ENCODE results near the gene IL34. TPM values are rescaled to one million over a fixed set of nuclear protein-coding genes. Genes with fewer than 3 reads are reported as not detected.

IL34 gene
- total RNA-seq, 2 donors from 2014 or later = 2.9 to 16.6 TPM

DNA sequence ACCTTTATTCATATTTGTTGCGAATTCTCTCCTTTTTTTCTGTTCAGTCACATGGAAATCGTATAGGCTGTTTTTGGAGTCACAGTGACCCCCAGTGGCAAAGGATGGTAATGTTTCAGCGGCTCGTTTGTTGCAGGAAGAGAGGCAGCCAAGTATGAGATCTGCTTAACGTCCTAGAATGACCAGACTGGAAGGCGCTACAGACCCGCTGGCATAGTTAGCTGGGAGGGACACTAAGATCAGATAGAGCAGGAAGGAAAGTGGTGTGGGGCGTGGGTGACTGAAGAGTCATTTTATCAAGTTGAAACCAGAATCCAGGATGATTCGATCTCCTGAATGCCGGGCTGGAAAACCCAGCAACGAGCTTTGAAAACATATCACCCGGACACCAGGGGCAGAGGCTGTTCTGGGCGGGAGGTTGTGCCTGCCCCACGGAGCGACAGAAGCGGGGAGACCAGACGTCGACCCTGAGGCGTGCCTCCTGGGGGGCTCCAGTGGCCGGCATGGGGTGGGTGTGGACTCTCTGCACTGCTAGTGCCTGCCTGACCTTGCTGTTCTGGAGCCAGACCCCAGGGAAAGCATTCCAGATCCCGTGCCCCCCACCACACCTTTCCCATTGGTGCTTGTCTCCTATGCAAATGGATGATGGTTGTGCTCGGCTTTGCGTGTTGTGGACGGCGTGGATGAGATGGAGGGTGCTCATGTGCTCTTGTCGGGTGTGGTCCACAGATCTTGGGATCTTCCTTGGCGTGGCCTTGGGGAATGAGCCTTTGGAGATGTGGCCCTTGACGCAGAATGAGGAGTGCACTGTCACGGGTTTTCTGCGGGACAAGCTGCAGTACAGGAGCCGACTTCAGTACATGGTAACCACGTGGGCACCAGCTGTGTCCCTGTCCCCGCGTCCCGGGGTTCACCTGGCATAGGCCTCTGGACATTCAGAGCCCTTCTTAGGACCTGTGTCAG is 7.7 kb downstream of the IL34 start:
- Histone ChIP-seq H3K27ac (no peak overlapping the region), H3K9me3 (no peaks in the 10 kb centered on the region), H3K4me1 (replicated peaks) (no peaks in the 10 kb centered on the region), H3K27me3 (replicated peaks; ENCODE audit: insufficient read depth) (no peaks in the 10 kb centered on the region), H3K36me3 (no peaks in the 10 kb centered on the region), H3K4me3 (no peak overlapping the region)
- 34% methylated on average over 34 of the region's 35 CpGs for WGBS
- TF ChIP-seq, protein P1, sequence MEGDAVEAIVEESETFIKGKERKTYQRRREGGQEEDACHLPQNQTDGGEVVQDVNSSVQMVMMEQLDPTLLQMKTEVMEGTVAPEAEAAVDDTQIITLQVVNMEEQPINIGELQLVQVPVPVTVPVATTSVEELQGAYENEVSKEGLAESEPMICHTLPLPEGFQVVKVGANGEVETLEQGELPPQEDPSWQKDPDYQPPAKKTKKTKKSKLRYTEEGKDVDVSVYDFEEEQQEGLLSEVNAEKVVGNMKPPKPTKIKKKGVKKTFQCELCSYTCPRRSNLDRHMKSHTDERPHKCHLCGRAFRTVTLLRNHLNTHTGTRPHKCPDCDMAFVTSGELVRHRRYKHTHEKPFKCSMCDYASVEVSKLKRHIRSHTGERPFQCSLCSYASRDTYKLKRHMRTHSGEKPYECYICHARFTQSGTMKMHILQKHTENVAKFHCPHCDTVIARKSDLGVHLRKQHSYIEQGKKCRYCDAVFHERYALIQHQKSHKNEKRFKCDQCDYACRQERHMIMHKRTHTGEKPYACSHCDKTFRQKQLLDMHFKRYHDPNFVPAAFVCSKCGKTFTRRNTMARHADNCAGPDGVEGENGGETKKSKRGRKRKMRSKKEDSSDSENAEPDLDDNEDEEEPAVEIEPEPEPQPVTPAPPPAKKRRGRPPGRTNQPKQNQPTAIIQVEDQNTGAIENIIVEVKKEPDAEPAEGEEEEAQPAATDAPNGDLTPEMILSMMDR (IDR thresholded peaks at IDR 0.05) = peak; percentile 71 to 93 (median 92)
- no peak for TF ChIP-seq POLR2A (IDR thresholded peaks at IDR 0.05)
- peak; percentile 64 for TF ChIP-seq POLR2AphosphoS5 (IDR thresholded peaks at IDR 0.05)
- DNase-seq (ENCODE audit: low spot score) = peak; percentile 71
- intact Hi-C loops (cut with DNase I) = loop anchor here (5.0 kb wide), 2 partner anchors 122 to 282 kb away; no protein-coding TSS in a partner anchor

DNA sequence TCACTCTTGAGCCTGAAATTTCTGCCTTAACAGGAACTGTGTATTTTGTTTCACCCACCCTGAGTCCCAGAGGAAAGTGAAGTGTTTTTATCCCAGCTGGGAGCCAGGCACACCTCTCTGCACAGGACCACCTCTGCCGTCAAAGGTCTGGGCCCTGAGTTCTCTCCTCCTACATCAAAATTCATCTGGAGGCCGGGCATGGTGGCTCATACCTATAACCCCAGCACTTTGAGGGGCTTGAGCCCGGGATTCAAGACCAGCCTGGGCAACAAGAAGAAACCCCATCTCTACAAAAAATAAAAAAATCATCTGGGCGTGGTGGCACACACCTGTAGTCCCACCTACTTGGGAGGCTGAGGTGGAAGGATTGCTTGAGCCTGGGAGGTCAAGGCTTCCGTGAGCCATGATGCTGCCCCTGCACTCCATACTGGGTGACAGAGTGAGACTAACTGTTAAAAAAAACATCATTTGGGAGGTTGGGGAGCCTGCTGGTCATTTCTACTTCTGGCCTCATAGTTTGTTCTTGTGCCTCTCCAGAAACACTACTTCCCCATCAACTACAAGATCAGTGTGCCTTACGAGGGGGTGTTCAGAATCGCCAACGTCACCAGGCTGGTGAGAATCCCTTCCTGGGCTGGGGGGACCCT is 9.8 kb downstream of the IL34 start:
- Histone ChIP-seq H3K27ac (no peak overlapping the region), H3K36me3 (no peaks in the 10 kb centered on the region), H3K27me3 (replicated peaks; ENCODE audit: insufficient read depth) (no peaks in the 10 kb centered on the region), H3K4me1 (replicated peaks) (no peaks in the 10 kb centered on the region), H3K9me3 (no peaks in the 10 kb centered on the region), H3K4me3 (no peak overlapping the region)
- intact Hi-C loops (cut with DNase I) = no loop called here
- no peak for TF ChIP-seq POLR2A (IDR thresholded peaks at IDR 0.05)
- TF ChIP-seq, protein P1 (IDR thresholded peaks at IDR 0.05) = no peak
- no peak for TF ChIP-seq POLR2AphosphoS5 (IDR thresholded peaks at IDR 0.05)
- WGBS = 91% methylated on average over 8 of the region's 8 CpGs
- no peak for DNase-seq (ENCODE audit: low spot score)

DNA sequence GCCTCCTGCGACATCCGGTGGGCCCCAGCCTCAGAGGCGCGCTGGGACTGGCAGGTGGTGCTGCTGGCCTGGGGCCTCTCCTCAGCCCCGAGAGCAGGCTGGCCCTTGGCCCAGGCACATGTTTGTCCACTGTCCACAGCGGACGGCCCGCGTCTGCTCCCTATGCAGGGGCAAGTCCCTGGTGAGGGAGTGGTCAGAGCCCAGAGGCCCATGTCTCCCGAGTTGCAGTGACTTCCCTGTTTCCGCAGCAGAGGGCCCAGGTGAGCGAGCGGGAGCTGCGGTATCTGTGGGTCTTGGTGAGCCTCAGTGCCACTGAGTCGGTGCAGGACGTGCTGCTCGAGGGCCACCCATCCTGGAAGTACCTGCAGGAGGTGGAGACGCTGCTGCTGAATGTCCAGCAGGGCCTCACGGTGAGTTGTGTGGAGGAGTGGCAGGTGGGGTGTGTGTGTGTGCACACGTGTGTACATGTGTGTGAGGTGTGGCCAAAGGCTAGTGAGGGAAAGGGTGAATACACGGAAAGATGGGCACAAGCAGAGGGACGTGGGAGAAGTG is 10.4 kb downstream of the IL34 start:
- Histone ChIP-seq H3K27me3 (replicated peaks; ENCODE audit: insufficient read depth) (no peaks in the 10 kb centered on the region), H3K4me3 (no peak overlapping the region), H3K4me1 (replicated peaks) (no peaks in the 10 kb centered on the region), H3K36me3 (no peaks in the 10 kb centered on the region), H3K27ac (no peak overlapping the region), H3K9me3 (no peaks in the 10 kb centered on the region)
- no peak for DNase-seq (ENCODE audit: low spot score)
- intact Hi-C loops (cut with DNase I) = no loop called here
- 69% methylated on average over 22 of the region's 22 CpGs for WGBS
- no peak for TF ChIP-seq POLR2A (IDR thresholded peaks at IDR 0.05)
- TF ChIP-seq, protein P1 (IDR thresholded peaks at IDR 0.05) = no peak
- no peak for TF ChIP-seq POLR2AphosphoS5 (IDR thresholded peaks at IDR 0.05)

DNA sequence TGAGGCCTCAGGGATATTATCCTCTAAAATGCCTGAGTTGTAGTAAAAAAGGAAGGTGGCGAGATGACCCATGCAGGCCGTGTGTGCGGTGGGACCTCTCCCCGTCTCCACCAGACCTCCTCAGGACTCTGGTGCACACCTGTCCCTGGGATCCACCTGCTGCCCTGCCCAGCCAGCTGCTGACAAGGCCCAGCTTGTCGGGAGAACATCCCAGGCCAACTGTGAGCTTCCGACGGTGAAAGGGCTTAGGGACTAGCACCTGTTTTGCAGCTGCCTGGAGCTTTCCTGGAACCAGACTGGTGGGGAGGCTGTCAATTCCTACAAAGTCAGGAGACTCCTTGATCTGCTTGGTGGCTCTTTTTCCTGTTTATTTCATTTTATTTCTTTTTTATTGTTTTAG is 11.6 kb downstream of the IL34 start:
- TF ChIP-seq, protein P1 (IDR thresholded peaks at IDR 0.05) = no peak
- no peak for TF ChIP-seq POLR2AphosphoS5 (IDR thresholded peaks at IDR 0.05)
- no peak for TF ChIP-seq POLR2A (IDR thresholded peaks at IDR 0.05)
- no peaks in the 10 kb centered on the region for H3K27me3 ChIP-seq (replicated peaks; ENCODE audit: insufficient read depth)
- H3K27ac ChIP-seq = no peak overlapping the region
- no peaks in the 10 kb centered on the region for H3K9me3 ChIP-seq
- H3K36me3 ChIP-seq = peaks cover 0 to under 1% of the 10 kb centered on the region in 2 donors
- H3K4me3 ChIP-seq = no peak overlapping the region
- 57% methylated on average over 7 of the region's 7 CpGs for WGBS
- intact Hi-C loops (cut with DNase I) = no loop called here
- no peak for DNase-seq (ENCODE audit: low spot score)
- H3K4me1 ChIP-seq (replicated peaks) = no peaks in the 10 kb centered on the region

Data from prostate gland (tissue), 2 donors.